Measurements from ENCODE around the gene DDX6. TPM values are rescaled to one million over a fixed set of nuclear protein-coding genes. Genes with fewer than 3 reads are reported as not detected.

Gene DDX6
- polyA plus RNA-seq, 1 donor from 2014 or later: 76.1 TPM

- no peaks in the 10 kb centered on the region for H3K9me3 ChIP-seq (ENCODE audit: low read length)
- no peak for TF ChIP-seq MXI1 (conservative IDR thresholded peaks at IDR 0.05; ENCODE audit: poor library complexity, severe bottlenecking)
- TF ChIP-seq, protein P1, sequence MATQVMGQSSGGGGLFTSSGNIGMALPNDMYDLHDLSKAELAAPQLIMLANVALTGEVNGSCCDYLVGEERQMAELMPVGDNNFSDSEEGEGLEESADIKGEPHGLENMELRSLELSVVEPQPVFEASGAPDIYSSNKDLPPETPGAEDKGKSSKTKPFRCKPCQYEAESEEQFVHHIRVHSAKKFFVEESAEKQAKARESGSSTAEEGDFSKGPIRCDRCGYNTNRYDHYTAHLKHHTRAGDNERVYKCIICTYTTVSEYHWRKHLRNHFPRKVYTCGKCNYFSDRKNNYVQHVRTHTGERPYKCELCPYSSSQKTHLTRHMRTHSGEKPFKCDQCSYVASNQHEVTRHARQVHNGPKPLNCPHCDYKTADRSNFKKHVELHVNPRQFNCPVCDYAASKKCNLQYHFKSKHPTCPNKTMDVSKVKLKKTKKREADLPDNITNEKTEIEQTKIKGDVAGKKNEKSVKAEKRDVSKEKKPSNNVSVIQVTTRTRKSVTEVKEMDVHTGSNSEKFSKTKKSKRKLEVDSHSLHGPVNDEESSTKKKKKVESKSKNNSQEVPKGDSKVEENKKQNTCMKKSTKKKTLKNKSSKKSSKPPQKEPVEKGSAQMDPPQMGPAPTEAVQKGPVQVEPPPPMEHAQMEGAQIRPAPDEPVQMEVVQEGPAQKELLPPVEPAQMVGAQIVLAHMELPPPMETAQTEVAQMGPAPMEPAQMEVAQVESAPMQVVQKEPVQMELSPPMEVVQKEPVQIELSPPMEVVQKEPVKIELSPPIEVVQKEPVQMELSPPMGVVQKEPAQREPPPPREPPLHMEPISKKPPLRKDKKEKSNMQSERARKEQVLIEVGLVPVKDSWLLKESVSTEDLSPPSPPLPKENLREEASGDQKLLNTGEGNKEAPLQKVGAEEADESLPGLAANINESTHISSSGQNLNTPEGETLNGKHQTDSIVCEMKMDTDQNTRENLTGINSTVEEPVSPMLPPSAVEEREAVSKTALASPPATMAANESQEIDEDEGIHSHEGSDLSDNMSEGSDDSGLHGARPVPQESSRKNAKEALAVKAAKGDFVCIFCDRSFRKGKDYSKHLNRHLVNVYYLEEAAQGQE (IDR thresholded peaks at IDR 0.05; ENCODE audit: borderline replicate concordance): no peak
- no peak for TF ChIP-seq EP300 (conservative IDR thresholded peaks at IDR 0.05; ENCODE audit: poor library complexity, severe bottlenecking)
- TF ChIP-seq POLR2AphosphoS5 (IDR thresholded peaks at IDR 0.05): no peak
- no peak for TF ChIP-seq RAD21 (conservative IDR thresholded peaks at IDR 0.05)
- no peak for TF ChIP-seq EZH2 (IDR thresholded peaks at IDR 0.05; ENCODE audit: borderline replicate concordance, insufficient read depth, low read length, poor library complexity, severe bottlenecking)
- TF ChIP-seq, protein P2, sequence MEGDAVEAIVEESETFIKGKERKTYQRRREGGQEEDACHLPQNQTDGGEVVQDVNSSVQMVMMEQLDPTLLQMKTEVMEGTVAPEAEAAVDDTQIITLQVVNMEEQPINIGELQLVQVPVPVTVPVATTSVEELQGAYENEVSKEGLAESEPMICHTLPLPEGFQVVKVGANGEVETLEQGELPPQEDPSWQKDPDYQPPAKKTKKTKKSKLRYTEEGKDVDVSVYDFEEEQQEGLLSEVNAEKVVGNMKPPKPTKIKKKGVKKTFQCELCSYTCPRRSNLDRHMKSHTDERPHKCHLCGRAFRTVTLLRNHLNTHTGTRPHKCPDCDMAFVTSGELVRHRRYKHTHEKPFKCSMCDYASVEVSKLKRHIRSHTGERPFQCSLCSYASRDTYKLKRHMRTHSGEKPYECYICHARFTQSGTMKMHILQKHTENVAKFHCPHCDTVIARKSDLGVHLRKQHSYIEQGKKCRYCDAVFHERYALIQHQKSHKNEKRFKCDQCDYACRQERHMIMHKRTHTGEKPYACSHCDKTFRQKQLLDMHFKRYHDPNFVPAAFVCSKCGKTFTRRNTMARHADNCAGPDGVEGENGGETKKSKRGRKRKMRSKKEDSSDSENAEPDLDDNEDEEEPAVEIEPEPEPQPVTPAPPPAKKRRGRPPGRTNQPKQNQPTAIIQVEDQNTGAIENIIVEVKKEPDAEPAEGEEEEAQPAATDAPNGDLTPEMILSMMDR (IDR thresholded peaks at IDR 0.05; ENCODE audit: poor library complexity, severe bottlenecking): no peak
- TF ChIP-seq TAF1 (IDR thresholded peaks at IDR 0.05; ENCODE audit: low read depth): no peak
- TF ChIP-seq SMC3 (conservative IDR thresholded peaks at IDR 0.05; ENCODE audit: poor library complexity): no peak
- H3K36me3 ChIP-seq (ENCODE audit: insufficient read depth, low read length): no peaks in the 10 kb centered on the region
- no peak overlapping the region for H3K4me3 ChIP-seq (ENCODE audit: low read length)
- H3K27me3 ChIP-seq (ENCODE audit: insufficient read depth, low read depth, low read length): no peaks in the 10 kb centered on the region
- no peak overlapping the region for H3K4me2 ChIP-seq (ENCODE audit: low read length)
- no peak overlapping the region for H3K27ac ChIP-seq (ENCODE audit: low read length)
- H3F3A ChIP-seq (ENCODE audit: insufficient read depth, low read length, poor library complexity, severe bottlenecking): no peaks in the 10 kb centered on the region
- H4K20me1 ChIP-seq (ENCODE audit: insufficient read depth): no peaks in the 10 kb centered on the region
- H2AFZ ChIP-seq (ENCODE audit: low read depth, low read length): no peak overlapping the region
- no peaks in the 10 kb centered on the region for H3K9me2 ChIP-seq (ENCODE audit: insufficient read depth, low read length)
- H3K79me2 ChIP-seq (replicated peaks; ENCODE audit: insufficient read depth, low read length): no peaks in the 10 kb centered on the region
- H3K9ac ChIP-seq (ENCODE audit: low read length): no peak overlapping the region
Measured at GRCh38 chr11:118744046-118744445, 46.9 kb downstream of the DDX6 start.

DNA sequence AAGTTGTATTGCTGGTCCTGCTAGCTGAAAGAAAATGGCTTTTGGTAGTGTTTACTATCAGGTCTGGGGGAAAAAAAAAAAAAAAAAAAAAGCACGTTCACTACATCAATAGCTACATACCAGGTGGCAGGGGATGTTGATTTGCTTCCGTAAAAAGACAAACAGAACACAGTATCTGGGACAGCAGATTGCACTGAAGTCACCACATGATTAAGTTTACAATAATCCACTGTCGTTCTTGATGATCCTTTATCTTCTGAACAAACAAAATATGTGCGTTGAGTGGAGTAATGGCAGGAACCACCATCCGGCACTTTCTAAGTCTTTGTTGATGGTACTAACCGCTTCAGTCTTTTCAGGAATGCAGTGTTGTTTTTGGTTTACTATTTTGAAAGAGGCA, 48.7 kb downstream of the DDX6 start:
- Histone ChIP-seq H3K36me3 (ENCODE audit: insufficient read depth, low read length) (no peaks in the 10 kb centered on the region), H3K79me2 (replicated peaks; ENCODE audit: insufficient read depth, low read length) (no peaks in the 10 kb centered on the region), H3F3A (ENCODE audit: insufficient read depth, low read length, poor library complexity, severe bottlenecking) (no peaks in the 10 kb centered on the region), H4K20me1 (ENCODE audit: insufficient read depth) (no peaks in the 10 kb centered on the region), H3K9me2 (ENCODE audit: insufficient read depth, low read length) (no peaks in the 10 kb centered on the region), H2AFZ (ENCODE audit: low read depth, low read length) (no peak overlapping the region), H3K9me3 (ENCODE audit: low read length) (no peaks in the 10 kb centered on the region), H3K4me3 (ENCODE audit: low read length) (no peak overlapping the region), H3K4me2 (ENCODE audit: low read length) (no peak overlapping the region), H3K9ac (ENCODE audit: low read length) (no peak overlapping the region), H3K27ac (ENCODE audit: low read length) (no peak overlapping the region), H3K27me3 (ENCODE audit: insufficient read depth, low read depth, low read length) (no peaks in the 10 kb centered on the region)
- TF ChIP-seq MXI1 (conservative IDR thresholded peaks at IDR 0.05; ENCODE audit: poor library complexity, severe bottlenecking) (no peak), EZH2 (IDR thresholded peaks at IDR 0.05; ENCODE audit: borderline replicate concordance, insufficient read depth, low read length, poor library complexity, severe bottlenecking) (no peak), SMC3 (conservative IDR thresholded peaks at IDR 0.05; ENCODE audit: poor library complexity) (no peak), RAD21 (conservative IDR thresholded peaks at IDR 0.05) (no peak), TAF1 (IDR thresholded peaks at IDR 0.05; ENCODE audit: low read depth) (no peak), EP300 (conservative IDR thresholded peaks at IDR 0.05; ENCODE audit: poor library complexity, severe bottlenecking) (no peak), POLR2AphosphoS5 (IDR thresholded peaks at IDR 0.05) (no peak)
- TF ChIP-seq, protein P2 (IDR thresholded peaks at IDR 0.05; ENCODE audit: poor library complexity, severe bottlenecking): no peak
- TF ChIP-seq, protein P1 (IDR thresholded peaks at IDR 0.05; ENCODE audit: borderline replicate concordance): no peak

Measured in neural cell (in vitro differentiated cells).